ENCODE results near the gene C19orf12.
"Not testable (repeated sequence)": the region's sequence is repeated elsewhere in the genome, so short reads cannot be mapped to it uniquely, and the experiment has no call there.

Gene C19orf12

DNA sequence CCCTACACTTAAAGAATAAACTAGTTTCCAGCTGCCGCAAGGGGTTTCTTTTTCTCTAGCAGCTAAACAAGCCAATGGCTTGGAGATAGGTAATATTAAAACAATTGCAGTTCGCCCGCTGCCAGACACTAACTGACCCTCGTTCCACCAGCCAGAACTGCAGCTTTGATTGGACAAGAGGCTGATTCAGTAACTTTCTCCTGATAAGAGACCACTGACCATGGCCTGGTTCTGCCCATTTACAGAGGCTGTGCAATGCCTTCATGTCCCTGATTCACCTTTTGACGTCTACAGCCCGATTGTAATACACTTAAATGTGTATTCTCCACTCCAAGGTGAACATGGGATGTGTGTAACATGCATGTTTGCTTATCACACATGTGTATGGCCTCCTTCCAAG, 12.8 kb upstream of the C19orf12 start:
- no peak for DNase-seq

- DNase-seq, result no peak
Measured at GRCh38 chr19:29724746-29725145, 9.7 kb upstream of the C19orf12 start.

DNA sequence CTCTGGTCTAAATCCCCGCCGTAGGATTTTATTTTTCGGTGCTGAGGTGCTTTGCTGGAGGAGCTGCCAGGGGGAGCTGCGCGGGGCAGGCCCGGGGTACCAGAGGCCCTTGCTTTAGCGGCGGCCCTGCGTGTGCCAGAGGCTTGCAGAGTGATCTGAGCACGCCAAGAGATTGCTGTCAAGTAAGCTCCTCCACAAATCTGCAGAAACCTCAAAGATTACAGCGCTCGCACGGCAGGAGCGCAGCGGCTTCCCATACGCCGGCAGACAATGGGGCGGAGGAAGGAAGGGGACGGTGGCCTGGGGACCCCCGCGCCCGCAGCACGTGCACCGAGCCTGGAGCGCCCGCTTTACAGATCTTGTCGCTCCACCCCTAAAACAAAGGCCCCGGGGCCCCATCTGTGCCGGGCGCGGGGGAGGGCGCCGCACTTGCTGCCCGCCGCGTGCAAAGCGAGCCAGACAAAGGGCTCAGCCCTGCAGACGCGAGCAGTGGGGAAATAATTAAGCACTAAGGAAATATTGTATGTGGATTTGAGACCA, 9.1 kb upstream of the C19orf12 start:
- peak in 1 of 2 donors; percentile 14 for DNase-seq

GRCh38 chr19:29717051-29717450, 2.0 kb upstream of the C19orf12 start:
- DNase-seq, result no peak

- peak in 1 of 2 donors; percentile 63 for DNase-seq
Measured at GRCh38 chr19:29715701-29716581, 880 bp upstream of the C19orf12 start.

DNA sequence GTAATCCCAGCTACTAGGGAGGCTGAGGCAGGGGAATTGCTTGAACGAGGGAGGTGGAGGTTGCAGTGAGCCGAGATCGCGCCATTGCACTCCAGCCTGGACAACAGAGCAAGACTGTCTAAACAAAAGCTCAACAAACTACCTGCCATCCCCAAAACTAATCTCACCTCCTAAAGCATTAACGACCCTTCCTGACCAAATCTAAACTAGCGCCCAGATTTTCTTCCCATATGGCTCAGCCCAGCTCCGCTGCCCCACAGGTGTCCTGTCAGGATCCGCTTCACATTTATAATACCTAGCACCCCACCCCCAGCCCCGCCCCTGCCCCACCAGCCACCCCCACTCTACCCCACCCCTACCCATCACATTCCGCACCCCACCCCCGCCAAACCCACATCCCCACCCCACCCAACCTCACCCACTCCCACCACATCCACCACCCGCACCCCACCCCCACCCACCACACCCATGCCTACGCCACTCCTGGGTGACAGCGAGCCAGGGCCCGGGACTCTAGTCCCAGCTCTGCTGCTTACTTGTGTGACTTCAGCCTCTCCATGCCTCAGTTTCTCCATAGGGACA, 599 bp downstream of the C19orf12 start:
- no peak for DNase-seq

DNA sequence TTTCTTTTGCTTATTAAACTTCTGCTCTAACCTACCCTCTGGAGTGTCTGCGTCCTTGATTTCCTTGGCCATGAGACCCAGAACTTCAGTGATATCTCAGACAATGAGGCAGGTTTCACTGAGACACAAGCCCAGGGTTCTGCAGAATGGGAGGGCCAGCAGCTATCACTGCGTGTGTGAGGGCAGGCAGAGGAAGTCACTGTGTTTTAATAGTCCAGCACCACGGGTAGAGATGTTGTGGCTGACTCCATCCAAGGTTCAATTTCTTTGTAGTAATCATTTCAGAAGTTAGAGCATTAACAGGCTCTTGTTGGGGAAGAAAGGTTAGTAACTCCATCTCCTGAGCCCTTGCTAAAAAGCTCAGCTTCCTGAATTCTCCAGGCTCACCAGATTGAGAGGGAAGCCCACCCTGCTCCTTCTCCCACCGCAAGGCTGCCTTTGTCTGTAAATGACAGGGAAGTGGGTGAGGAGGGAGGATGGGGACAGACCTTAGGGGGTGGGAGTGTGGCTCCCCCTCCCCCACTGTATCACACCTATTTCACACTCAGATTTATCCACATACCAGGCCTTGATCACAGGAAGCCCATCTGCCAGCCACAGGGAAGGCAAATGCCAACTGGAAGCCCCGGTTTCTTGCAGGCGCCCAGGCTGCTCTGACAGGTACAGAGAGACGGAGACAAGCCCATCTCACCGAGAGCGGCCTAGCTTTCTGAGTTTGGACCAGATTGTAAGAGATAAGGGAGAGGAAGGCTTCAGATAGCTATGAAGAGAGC, 2.1 kb downstream of the C19orf12 start:
- no peak for DNase-seq

DNA sequence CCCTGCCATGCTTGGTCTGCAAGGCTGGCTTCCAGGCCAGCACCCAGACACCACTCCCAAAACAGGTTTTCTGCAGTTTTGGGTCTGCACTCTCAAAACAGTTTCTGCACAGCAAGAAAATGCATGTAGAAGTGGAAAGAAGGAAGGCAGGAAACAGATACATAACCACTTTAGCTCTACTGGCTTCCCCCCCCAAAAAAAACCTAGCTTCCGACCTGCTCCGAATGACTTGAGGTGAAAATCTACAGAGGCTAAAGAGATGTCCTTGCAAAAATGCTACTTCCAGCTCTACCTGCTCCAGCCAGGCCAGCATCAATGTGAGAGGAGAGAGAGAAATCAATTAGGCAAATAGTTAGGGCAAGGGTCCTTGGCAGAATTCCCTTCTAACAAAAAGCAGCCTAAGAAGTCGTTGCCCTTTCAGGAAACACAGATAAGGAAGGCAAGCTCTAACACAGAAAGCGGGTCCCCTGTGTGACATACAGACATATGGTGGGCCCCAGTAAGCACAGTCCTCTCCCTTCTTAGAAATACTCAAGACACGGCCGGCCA, 3.4 kb downstream of the C19orf12 start:
- DNase-seq, result no peak

DNA sequence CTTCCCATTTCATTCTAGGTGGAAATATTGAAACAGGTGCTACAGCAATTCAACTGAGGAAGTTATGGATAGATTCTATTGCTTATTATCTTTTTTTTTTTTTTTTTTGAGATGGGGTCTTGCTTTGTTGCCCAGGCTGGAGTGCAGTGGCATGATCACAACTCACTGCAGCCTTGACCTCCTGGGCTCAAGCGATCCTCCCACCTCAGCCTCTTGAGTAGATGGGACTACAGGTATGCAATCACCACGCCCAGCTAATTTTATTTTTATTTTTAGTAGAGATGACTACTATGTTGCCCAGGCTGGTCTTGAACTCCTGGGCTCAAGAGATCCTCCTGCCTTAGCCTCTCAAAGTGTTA, 5.6 kb downstream of the C19orf12 start:
- DNase-seq, result not testable (repeated sequence)

DNA sequence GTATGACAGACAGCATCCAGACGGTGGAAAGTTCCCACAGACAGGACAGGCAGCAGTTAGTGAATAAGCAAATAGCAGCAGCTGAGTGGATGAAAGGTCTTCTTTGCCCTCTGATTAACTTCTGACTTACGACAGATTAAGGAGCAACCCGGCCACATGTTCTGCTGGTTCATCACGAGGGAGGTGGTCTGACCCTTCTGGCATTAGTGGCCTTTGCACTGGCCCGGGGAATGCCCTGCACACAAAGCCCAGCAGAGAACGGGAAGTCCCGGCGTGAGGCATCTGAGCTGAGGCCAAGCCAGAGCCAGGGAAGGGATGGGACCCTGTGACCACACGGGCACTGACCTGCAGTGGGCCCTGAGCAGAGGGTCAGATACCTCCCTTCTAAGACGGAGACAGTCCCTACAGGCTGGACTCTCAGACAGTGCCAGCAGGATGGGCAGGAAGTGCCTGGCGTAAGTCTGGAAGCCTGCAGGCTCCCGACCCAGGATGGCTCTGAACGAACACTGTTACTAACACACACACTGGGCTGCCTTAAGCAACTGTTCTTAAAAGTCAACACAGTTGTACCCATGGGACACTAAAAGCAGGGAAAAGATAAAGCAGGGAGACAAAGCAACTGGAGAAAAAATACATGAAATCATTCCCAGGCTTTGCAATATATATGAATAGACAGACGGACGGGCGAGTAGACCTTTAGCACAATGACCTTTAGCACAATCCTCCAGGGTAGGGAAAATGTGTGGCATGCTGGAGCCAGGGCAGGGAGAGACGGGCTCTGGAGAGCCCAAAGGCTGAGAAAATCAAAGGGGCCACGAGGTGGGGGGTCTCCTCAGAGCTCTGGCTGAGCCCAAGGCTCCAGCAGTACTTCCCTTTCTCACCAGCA, 6.3 kb downstream of the C19orf12 start:
- no peak for DNase-seq

DNA sequence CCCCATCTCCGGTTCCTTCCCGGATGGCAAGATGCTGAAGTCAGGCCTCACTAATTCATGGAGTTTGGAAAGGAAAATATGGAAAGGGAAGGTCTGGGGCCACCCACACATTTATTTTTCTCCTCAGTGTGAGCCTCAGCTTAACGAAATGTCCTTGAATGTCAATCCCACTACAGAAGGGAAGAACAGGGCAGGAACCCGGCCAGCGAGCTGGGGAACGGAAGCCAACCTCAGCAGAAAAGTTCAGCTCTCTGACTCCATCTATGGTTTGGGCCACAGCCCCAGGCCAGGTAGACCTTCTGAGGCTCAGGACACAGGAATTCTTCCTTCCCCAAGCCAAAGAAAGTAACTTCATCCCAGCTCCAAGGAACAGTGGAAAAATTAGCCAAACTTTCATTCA, 8.4 kb downstream of the C19orf12 start:
- no peak for DNase-seq

- no peak for DNase-seq
Measured at GRCh38 chr19:29705706-29706105, 9.4 kb downstream of the C19orf12 start.

DNA sequence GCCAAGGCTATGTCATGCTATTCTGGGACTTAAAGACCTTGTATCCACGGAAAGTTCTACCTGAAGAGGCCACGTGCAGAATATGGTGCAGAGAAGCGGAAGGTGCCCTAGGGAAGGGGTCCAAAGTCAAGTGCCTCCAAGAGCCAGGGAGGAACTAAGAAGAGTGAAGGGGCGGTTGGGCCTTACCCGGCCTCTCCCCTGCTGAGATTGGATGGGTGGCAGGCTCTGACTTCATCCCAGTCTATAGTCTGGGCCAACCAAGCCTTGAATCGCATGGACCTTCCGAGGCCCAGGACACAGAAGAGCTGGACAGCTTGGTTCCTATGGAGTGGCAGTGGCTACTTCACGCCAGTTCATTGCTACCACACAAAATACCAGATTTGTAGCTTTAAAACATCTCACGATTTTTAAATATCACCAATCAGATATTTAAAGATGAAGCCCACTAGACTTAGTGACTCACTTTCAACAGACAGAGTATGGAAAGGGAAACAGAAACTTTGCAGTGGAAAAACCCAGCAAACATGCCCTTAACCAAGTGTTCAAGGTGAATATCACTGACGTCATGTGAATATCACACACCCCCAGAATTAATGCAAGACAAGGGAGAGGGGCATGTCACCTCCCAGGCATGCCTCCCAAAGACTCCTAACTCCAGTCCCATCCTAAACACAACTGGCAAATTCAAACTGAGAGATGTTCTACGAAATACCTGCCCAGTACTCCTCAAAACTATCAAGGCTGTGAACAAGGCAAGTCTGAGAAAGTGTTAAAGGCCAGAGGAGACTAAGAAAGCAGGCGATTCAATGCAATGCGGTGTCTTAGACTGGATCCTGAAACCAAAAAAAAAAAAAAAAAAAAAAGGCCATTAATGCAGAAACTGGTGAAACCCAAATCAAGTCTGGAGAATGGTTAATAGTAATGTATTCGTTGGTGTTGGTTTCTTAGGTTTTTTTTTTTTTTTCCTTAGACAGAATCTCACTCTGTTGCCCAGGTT, 10.2 kb downstream of the C19orf12 start:
- no peak for DNase-seq

- no peak for DNase-seq
Measured at GRCh38 chr19:29702963-29703320, 12.1 kb downstream of the C19orf12 start.

GRCh38 chr19:29702161-29702962, 12.7 kb downstream of the C19orf12 start:
- DNase-seq, result no peak

GRCh38 chr19:29700498-29700897, 14.6 kb downstream of the C19orf12 start:
- no peak for DNase-seq

- no peak for DNase-seq
Measured at GRCh38 chr19:29699861-29700260, 15.2 kb downstream of the C19orf12 start.

DNA sequence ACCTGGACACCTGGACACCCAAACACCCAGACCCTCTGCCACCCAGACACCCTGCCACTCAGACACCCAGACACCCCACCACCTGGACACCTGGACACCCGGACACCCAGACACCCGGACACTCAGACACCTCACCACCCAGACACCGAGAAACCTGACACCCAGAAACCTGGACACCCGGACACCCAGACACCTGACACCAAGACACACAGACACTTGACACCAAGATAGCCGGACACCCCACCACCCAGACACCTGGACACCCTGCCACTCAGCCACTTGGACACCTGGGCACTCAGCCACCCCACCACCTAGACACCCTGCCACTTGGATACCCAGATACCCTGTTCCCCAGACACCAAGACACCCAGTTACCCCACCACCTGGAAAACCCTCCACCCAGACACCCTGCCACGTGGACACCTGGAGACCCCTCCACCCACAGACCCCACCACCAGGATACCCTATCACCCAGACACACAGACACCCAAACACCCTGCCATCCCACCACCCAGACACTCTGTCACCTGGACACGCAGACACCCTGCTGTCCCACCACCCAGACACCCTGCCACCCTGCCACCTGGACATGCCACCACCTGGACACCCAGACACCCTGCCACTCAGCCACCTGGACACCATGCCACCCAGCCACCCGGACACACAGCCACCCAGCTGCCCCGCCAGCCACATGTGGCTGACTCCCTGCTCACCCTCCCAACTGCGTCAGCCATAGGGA, 17.4 kb downstream of the C19orf12 start:
- DNase-seq, result no peak

GRCh38 chr19:29696565-29696846, 18.6 kb downstream of the C19orf12 start:
- DNase-seq, result no peak

Data from hippocampal formation (tissue), 2 donors.